ENCODE data around the gene CAPN5.

Gene CAPN5

GRCh38 chr11:77103319-77103718 lies 36.5 kb downstream of the CAPN5 start:
- peaks cover 27 to 31% of the 10 kb centered on the region in 2 donors for H3K36me3 ChIP-seq (ENCODE audit: control insufficient read depth in 2 of 2, insufficient read depth in 2 of 2, low read length in 2 of 2)
- H3K4me1 ChIP-seq (ENCODE audit: control insufficient read depth in 2 of 2, insufficient read depth in 2 of 2, low read length in 2 of 2): peaks cover 21 to 36% of the 10 kb centered on the region in 2 donors
- no peak overlapping the region for H3K4me3 ChIP-seq (ENCODE audit: low read length in 2 of 2)
- H3K9me3 ChIP-seq (ENCODE audit: control insufficient read depth in 2 of 2, low read length in 2 of 2): no peaks in the 10 kb centered on the region
- no peak overlapping the region for H3K27ac ChIP-seq (ENCODE audit: low read depth in 2 of 2, low read length in 2 of 2)
- no peaks in the 10 kb centered on the region for H3K27me3 ChIP-seq (ENCODE audit: control insufficient read depth in 2 of 2, insufficient read depth in 2 of 2, low read length in 2 of 2)
- no peak overlapping the region for H3K9ac ChIP-seq (ENCODE audit: low read depth in 1 of 2, low read length in 2 of 2)

DNA sequence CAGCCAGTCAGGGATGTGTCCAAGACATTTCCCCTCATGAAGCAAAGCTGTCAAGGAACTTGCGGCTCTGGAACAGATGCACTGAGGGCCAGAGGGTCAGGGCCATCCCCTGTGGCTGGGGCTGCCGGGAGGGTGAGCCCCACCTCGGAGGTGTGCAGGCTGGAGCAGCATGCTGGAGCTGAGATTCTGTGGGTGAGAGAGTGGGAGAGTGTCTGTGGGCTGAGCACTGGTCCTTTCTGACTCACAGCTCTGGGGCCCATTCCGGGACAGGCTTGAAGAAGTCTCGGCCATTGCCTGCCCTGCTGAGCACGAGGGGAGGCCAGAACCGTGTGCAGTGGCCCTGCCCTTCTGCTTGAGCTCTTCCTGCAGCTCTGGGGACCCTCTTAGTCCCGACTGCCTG lies 38.0 kb downstream of the CAPN5 start:
- Histone ChIP-seq H3K27ac (ENCODE audit: low read depth in 2 of 2, low read length in 2 of 2) (peak overlapping the region in 1 of 2 donors; percentile 71), H3K36me3 (ENCODE audit: control insufficient read depth in 2 of 2, insufficient read depth in 2 of 2, low read length in 2 of 2) (peaks cover 27 to 31% of the 10 kb centered on the region in 2 donors), H3K27me3 (ENCODE audit: control insufficient read depth in 2 of 2, insufficient read depth in 2 of 2, low read length in 2 of 2) (no peaks in the 10 kb centered on the region), H3K4me3 (ENCODE audit: low read length in 2 of 2) (no peak overlapping the region), H3K9ac (ENCODE audit: low read depth in 1 of 2, low read length in 2 of 2) (no peak overlapping the region), H3K4me1 (ENCODE audit: control insufficient read depth in 2 of 2, insufficient read depth in 2 of 2, low read length in 2 of 2) (peaks cover 26 to 46% of the 10 kb centered on the region in 2 donors), H3K9me3 (ENCODE audit: control insufficient read depth in 2 of 2, low read length in 2 of 2) (no peaks in the 10 kb centered on the region)

GRCh38 chr11:77106321-77106720 lies 39.5 kb downstream of the CAPN5 start:
- H3K9me3 ChIP-seq (ENCODE audit: control insufficient read depth in 2 of 2, low read length in 2 of 2): no peaks in the 10 kb centered on the region
- H3K36me3 ChIP-seq (ENCODE audit: control insufficient read depth in 2 of 2, insufficient read depth in 2 of 2, low read length in 2 of 2): peaks cover 21 to 25% of the 10 kb centered on the region in 2 donors
- peaks cover 28 to 60% of the 10 kb centered on the region in 2 donors for H3K4me1 ChIP-seq (ENCODE audit: control insufficient read depth in 2 of 2, insufficient read depth in 2 of 2, low read length in 2 of 2)
- H3K27me3 ChIP-seq (ENCODE audit: control insufficient read depth in 2 of 2, insufficient read depth in 2 of 2, low read length in 2 of 2): no peaks in the 10 kb centered on the region
- H3K4me3 ChIP-seq (ENCODE audit: low read length in 2 of 2): no peak overlapping the region
- peak overlapping the region in 1 of 2 donors; percentile 26 for H3K9ac ChIP-seq (ENCODE audit: low read depth in 1 of 2, low read length in 2 of 2)
- H3K27ac ChIP-seq (ENCODE audit: low read depth in 2 of 2, low read length in 2 of 2): peak overlapping the region; percentile 70 to 71

DNA sequence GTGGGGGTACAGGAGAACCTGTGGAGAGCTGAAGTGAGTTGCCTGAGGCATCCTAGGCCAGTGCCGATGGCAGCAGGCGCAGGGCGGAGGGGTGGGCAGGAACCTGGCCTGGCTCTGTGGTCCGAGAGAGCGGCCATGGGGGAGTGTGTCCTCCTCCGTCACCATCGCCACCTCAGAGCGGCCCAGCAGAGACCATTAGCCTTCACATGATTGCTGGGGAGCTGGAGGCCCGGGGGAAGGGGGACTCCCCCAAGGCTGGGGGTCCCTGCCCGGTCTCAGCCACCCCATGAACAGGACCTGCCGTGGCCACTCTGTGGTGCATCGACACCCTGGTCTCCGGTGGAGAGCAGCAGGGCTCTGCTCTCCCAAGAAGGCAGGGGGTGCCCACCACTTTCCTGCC lies 40.0 kb downstream of the CAPN5 start:
- Histone ChIP-seq H3K27ac (ENCODE audit: low read depth in 2 of 2, low read length in 2 of 2) (peak overlapping the region; percentile 70 to 71), H3K36me3 (ENCODE audit: control insufficient read depth in 2 of 2, insufficient read depth in 2 of 2, low read length in 2 of 2) (peaks cover 21 to 23% of the 10 kb centered on the region in 2 donors), H3K9ac (ENCODE audit: low read depth in 1 of 2, low read length in 2 of 2) (peak overlapping the region in 1 of 2 donors; percentile 26), H3K9me3 (ENCODE audit: control insufficient read depth in 2 of 2, low read length in 2 of 2) (no peaks in the 10 kb centered on the region), H3K4me1 (ENCODE audit: control insufficient read depth in 2 of 2, insufficient read depth in 2 of 2, low read length in 2 of 2) (peaks cover 28 to 62% of the 10 kb centered on the region in 2 donors), H3K4me3 (ENCODE audit: low read length in 2 of 2) (no peak overlapping the region), H3K27me3 (ENCODE audit: control insufficient read depth in 2 of 2, insufficient read depth in 2 of 2, low read length in 2 of 2) (no peaks in the 10 kb centered on the region)

- peaks cover 30 to 73% of the 10 kb centered on the region in 2 donors for H3K4me1 ChIP-seq (ENCODE audit: control insufficient read depth in 2 of 2, insufficient read depth in 2 of 2, low read length in 2 of 2)
- no peaks in the 10 kb centered on the region for H3K9me3 ChIP-seq (ENCODE audit: control insufficient read depth in 2 of 2, low read length in 2 of 2)
- H3K27me3 ChIP-seq (ENCODE audit: control insufficient read depth in 2 of 2, insufficient read depth in 2 of 2, low read length in 2 of 2): no peaks in the 10 kb centered on the region
- peaks cover 16 to 23% of the 10 kb centered on the region in 2 donors for H3K36me3 ChIP-seq (ENCODE audit: control insufficient read depth in 2 of 2, insufficient read depth in 2 of 2, low read length in 2 of 2)
- H3K27ac ChIP-seq (ENCODE audit: low read depth in 2 of 2, low read length in 2 of 2): peak overlapping the region; percentile 70 to 71
- H3K9ac ChIP-seq (ENCODE audit: low read depth in 1 of 2, low read length in 2 of 2): peak overlapping the region; percentile 14 to 30
- H3K4me3 ChIP-seq (ENCODE audit: low read length in 2 of 2): peak overlapping the region in 1 of 2 donors; percentile 17
Measured at GRCh38 chr11:77107950-77108349, 41.2 kb downstream of the CAPN5 start.

DNA sequence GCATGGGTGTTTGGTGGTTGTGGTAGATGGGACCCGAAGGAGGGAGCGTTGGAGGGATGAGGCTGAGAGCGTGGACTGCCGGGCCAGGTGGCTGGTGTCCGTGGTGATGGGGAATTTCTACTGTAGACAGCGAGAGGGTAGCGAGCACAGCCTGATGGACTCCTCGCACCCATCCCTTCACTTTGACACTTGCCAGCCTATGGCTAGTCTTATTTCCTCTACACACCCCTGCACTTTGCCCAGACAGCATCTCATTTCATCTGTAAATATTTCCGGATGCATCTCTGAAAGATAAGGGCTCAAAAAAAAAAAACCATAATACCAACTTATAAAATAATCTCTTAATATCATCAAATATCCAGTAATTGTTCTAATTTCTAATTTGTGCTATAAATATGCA lies 41.7 kb downstream of the CAPN5 start:
- Histone ChIP-seq H3K9me3 (ENCODE audit: control insufficient read depth in 2 of 2, low read length in 2 of 2) (no peaks in the 10 kb centered on the region), H3K27me3 (ENCODE audit: control insufficient read depth in 2 of 2, insufficient read depth in 2 of 2, low read length in 2 of 2) (no peaks in the 10 kb centered on the region), H3K9ac (ENCODE audit: low read depth in 1 of 2, low read length in 2 of 2) (peak overlapping the region in 1 of 2 donors; percentile 14), H3K36me3 (ENCODE audit: control insufficient read depth in 2 of 2, insufficient read depth in 2 of 2, low read length in 2 of 2) (peaks cover 13 to 21% of the 10 kb centered on the region in 2 donors), H3K27ac (ENCODE audit: low read depth in 2 of 2, low read length in 2 of 2) (peak overlapping the region; percentile 70 to 71), H3K4me1 (ENCODE audit: control insufficient read depth in 2 of 2, insufficient read depth in 2 of 2, low read length in 2 of 2) (peaks cover 33 to 76% of the 10 kb centered on the region in 2 donors), H3K4me3 (ENCODE audit: low read length in 2 of 2) (peak overlapping the region in 1 of 2 donors; percentile 17)

GRCh38 chr11:77109236-77110019 lies 42.7 kb downstream of the CAPN5 start:
- peaks cover 32 to 74% of the 10 kb centered on the region in 2 donors for H3K4me1 ChIP-seq (ENCODE audit: control insufficient read depth in 2 of 2, insufficient read depth in 2 of 2, low read length in 2 of 2)
- H3K27me3 ChIP-seq (ENCODE audit: control insufficient read depth in 2 of 2, insufficient read depth in 2 of 2, low read length in 2 of 2): no peaks in the 10 kb centered on the region
- no peak overlapping the region for H3K9ac ChIP-seq (ENCODE audit: low read depth in 1 of 2, low read length in 2 of 2)
- no peaks in the 10 kb centered on the region for H3K9me3 ChIP-seq (ENCODE audit: control insufficient read depth in 2 of 2, low read length in 2 of 2)
- H3K27ac ChIP-seq (ENCODE audit: low read depth in 2 of 2, low read length in 2 of 2): peak overlapping the region; percentile 23 to 72
- H3K4me3 ChIP-seq (ENCODE audit: low read length in 2 of 2): no peak overlapping the region
- peaks cover 13 to 21% of the 10 kb centered on the region in 2 donors for H3K36me3 ChIP-seq (ENCODE audit: control insufficient read depth in 2 of 2, insufficient read depth in 2 of 2, low read length in 2 of 2)

DNA sequence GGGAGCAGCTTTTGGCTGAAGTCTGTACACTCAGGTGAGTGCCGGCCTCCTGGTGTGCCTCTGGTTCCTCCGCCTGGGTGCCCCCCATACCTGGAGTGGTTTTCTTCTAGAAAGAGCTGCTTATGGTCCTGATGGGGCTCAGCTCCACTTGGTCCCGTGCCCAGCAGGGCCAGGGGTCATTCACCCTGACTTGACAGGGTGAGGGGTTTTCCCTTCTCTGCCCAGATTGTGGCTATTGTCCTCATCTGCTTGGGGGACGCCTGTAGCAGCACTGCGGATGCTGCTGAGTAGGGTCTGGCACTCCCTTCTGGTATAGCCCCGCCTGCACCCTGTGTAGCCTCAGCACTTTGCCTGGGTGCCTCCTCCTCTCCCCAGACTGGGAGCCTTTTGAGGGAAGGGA lies 44.1 kb downstream of the CAPN5 start:
- no peaks in the 10 kb centered on the region for H3K27me3 ChIP-seq (ENCODE audit: control insufficient read depth in 2 of 2, insufficient read depth in 2 of 2, low read length in 2 of 2)
- no peak overlapping the region for H3K4me3 ChIP-seq (ENCODE audit: low read length in 2 of 2)
- H3K9ac ChIP-seq (ENCODE audit: low read depth in 1 of 2, low read length in 2 of 2): peak overlapping the region in 1 of 2 donors; percentile 23
- H3K27ac ChIP-seq (ENCODE audit: low read depth in 2 of 2, low read length in 2 of 2): peak overlapping the region; percentile 35 to 72
- peaks cover 26 to 27% of the 10 kb centered on the region in 2 donors for H3K36me3 ChIP-seq (ENCODE audit: control insufficient read depth in 2 of 2, insufficient read depth in 2 of 2, low read length in 2 of 2)
- peaks cover 25 to 61% of the 10 kb centered on the region in 2 donors for H3K4me1 ChIP-seq (ENCODE audit: control insufficient read depth in 2 of 2, insufficient read depth in 2 of 2, low read length in 2 of 2)
- no peaks in the 10 kb centered on the region for H3K9me3 ChIP-seq (ENCODE audit: control insufficient read depth in 2 of 2, low read length in 2 of 2)

DNA sequence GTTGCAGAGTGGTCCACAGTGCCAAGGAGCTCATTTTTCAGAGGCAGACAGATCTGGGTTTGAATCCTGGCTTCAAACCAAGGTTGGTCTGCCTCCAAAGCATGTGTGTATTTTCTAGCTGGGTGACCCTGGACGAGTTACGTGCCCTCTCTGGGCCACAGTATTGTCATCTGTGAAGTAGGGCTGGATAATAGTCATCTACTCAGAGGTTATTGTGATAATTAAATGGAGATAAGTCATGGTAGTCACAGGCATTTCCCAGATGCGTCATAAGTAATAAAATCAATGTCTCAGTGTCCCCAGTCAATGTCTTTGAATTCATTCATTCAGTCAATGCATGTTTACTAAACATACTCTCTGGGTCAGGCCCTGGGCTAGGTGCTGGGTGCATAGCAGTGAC lies 44.5 kb downstream of the CAPN5 start:
- Histone ChIP-seq H3K4me1 (ENCODE audit: control insufficient read depth in 2 of 2, insufficient read depth in 2 of 2, low read length in 2 of 2) (peaks cover 25 to 59% of the 10 kb centered on the region in 2 donors), H3K27me3 (ENCODE audit: control insufficient read depth in 2 of 2, insufficient read depth in 2 of 2, low read length in 2 of 2) (no peaks in the 10 kb centered on the region), H3K4me3 (ENCODE audit: low read length in 2 of 2) (no peak overlapping the region), H3K9me3 (ENCODE audit: control insufficient read depth in 2 of 2, low read length in 2 of 2) (no peaks in the 10 kb centered on the region), H3K27ac (ENCODE audit: low read depth in 2 of 2, low read length in 2 of 2) (peak overlapping the region; percentile 35 to 72), H3K36me3 (ENCODE audit: control insufficient read depth in 2 of 2, insufficient read depth in 2 of 2, low read length in 2 of 2) (peaks cover 30 to 31% of the 10 kb centered on the region in 2 donors), H3K9ac (ENCODE audit: low read depth in 1 of 2, low read length in 2 of 2) (peak overlapping the region in 1 of 2 donors; percentile 23)

- Histone ChIP-seq H3K9me3 (ENCODE audit: control insufficient read depth in 2 of 2, low read length in 2 of 2) (no peaks in the 10 kb centered on the region), H3K27me3 (ENCODE audit: control insufficient read depth in 2 of 2, insufficient read depth in 2 of 2, low read length in 2 of 2) (no peaks in the 10 kb centered on the region), H3K4me1 (ENCODE audit: control insufficient read depth in 2 of 2, insufficient read depth in 2 of 2, low read length in 2 of 2) (peaks cover 25 to 54% of the 10 kb centered on the region in 2 donors), H3K4me3 (ENCODE audit: low read length in 2 of 2) (no peak overlapping the region), H3K27ac (ENCODE audit: low read depth in 2 of 2, low read length in 2 of 2) (peak overlapping the region in 1 of 2 donors; percentile 34), H3K9ac (ENCODE audit: low read depth in 1 of 2, low read length in 2 of 2) (no peak overlapping the region), H3K36me3 (ENCODE audit: control insufficient read depth in 2 of 2, insufficient read depth in 2 of 2, low read length in 2 of 2) (peaks cover 35 to 37% of the 10 kb centered on the region in 2 donors)
Measured at GRCh38 chr11:77111946-77112345, 45.2 kb downstream of the CAPN5 start.
